ENCODE data around the gene RNF114.
"Not testable (repeated sequence)": the region's sequence is repeated elsewhere in the genome, so short reads cannot be mapped to it uniquely, and the experiment has no call there.

Gene RNF114

DNA sequence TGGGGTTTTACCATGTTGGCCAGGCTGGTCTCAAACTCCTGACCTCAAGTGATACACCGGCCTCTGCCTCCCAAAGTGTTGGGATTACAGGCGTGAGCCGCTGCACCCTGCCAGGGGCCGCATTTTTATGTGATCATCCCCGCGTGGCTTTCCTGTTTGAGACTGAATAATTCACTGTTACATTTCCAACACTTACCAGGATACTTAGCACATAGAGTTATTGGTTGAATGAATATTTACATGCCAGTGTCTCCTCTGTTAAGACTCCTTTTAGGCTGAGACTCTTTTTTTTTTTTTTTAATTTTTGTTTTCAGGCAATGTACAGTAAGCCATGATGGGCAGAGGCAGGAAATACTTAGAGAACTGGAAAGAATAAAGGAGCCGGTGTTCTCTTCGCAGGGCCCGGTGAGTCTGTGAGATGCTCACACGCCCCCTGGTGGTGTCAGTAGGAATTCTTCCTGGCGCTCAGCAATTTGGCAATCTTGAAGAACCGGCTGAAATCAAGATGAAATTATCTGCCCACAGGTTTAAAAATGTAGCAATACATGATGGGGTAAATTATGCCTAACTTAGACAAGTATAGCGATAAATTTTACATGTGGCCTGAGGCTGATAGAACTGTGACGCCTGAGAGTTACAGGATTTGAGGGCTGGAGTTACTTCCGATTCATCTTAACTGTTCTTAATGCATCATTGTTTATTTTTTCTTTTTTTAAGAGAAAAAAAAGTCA is 7.6 kb upstream of the RNF114 start:
- peak; percentile 89 for DNase-seq (ENCODE audit: low spot score)

DNA sequence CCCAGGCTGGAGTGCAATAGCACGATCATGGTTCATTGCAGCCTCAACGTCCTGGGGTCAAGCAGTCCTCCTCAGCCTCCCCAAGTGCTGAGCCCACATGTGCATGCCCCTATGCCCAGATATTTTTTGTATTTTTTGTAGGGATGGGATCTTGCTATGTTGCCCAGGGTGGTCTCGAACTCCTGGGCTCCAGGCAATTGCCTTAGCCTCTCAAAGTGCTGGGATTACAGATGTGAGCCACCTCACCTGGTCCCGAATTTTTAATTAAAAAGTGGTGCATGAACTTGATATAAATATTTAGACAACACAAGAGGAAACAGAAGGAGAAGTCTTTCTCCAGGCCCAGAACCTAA is 7.1 kb upstream of the RNF114 start:
- DNase-seq (ENCODE audit: low spot score): no peak

DNA sequence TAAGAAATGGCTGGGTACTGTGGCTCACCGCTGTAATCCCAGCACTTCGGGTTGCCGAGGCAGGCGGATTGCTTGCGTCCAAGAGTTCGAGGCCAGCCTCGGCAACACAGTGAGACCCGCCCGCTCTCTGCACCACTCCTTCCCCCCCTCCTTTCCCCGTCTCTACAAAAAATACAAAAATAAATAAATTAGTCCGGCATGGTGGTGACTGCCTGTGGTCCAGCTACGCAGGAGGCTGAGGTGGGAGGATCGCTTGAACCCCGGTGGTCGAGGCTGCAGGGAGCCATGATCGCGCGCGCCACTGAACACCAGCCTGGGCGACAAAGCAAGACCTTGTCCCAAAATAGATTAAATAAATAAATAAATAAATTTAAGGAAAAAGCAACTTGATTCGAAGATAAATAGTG is 448 bp upstream of the RNF114 start:
- DNase-seq (ENCODE audit: low spot score): no peak

DNA sequence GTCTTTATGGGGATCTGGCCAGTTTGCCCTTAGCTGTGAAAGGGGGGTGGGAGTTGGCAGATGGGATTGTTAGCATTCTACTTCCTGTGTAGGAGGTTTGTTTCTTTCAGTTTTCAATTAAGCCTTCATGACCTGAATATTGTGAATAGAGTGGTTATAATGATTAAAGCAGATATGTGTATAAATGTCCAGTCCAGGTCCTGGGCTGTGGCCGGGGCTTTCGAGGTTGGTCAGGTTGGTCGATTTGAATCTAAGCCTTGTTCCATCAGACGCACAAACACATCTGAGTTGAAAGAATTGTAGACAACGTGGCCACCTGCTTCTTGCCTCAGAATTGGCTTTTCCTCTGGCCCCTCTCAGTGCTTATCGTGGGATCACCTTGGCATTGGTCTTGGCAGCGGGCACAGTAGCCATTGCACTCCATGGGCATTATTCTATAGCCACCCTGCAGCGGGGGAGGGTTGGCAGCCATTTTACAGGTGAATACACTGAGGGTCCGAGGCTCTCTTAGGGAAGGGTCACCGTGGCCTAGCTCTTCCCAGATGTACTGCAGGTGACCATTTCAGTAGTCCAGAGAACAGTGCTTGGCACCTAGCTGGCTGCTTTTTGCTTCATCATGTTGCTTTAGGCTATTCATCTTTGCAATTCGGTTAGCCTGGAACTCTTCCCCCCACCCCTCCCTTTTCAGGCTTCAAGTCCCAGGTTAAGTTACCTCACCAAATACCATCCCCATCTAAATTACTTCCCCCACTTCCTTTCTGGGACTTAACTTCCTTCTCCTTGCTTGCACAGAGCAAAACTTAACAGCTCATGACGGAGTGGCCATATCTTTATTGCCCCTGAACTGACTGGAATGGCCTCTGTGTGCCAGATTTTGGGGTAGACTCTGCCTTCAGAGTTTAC is 1.1 kb downstream of the RNF114 start:
- peak; percentile 19 for DNase-seq (ENCODE audit: low spot score)

DNA sequence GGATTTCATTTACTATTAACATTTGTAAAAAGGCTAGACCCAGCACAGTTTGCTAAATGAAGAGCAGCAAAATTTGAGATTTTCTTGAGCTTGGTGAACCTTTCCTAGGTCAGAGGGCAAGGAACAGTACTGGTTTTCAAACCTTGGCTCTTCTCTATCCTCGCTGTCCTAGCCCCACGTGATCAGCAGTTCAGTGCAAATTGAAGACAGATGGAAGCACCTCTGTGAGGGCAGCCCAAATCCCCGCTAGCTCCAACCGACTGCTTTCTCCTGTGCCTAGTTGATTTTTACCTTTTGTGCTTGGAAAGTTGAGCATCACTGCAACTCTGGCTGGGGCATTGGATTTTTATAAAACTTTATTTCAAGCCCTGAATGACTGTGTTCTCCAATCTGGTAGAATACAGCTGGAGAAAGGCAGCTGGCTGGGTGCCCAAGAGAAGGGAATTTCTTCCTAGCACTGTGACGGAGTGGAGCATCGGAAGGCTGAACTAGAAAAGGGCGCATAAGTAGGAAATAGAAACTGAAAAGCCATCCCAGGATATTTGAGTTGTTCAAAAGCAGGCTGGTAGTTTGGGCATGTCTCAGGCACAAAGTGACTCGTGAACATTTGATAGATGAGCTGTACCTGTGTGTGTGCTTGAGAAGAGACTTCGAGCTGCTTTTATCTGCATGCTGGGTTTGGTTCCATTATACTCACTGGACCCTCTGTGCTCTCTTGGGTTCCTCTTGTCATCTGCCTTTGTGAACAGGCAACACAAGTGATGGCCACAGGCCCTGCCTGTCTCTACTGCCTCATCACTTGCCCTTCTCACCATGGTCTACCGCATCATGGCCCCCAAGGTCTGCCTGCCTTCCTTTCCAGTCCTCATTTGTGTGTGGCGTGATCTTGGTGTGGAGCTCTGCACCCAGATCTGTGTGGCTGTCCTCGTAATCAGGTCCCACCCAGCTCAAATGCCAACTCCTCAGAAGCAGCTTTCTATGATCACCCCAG is 2.3 kb downstream of the RNF114 start:
- peak; percentile 52 for DNase-seq (ENCODE audit: low spot score)

DNA sequence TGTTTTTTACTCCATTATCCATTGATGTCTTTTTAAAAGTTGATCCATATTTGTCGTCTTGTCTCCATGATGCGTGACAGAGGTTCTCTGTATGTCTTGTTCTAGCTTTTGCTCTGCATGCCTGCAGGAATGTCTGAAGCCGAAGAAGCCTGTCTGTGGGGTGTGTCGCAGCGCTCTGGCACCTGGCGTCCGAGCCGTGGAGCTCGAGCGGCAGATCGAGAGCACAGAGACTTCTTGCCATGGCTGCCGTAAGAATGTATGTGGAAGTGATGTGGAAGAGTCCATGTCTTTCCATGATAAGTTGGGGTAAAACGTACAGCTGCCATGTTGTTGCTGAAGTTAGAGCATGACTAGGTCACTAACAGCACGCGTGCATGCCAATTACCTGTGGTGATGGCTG is 5.3 kb downstream of the RNF114 start:
- no peak for DNase-seq (ENCODE audit: low spot score)

DNA sequence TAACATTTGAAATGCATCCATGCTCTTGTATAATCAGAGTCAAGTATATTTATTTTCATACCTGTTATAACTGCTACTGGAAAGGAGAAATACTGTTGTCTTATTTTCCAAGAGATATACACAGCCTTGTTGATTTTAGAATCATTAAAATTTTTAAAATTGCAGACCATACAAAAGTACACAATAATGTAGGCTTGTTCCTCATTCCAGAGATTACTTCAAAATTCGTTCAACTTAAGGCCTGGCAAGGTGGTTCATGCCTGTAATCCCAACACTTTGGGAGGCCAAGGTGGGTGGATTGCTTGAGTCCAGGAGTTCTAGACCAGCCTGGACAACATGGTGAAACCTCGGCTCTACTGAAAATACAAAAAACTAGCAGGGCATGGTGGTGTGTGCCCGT is 6.1 kb downstream of the RNF114 start:
- DNase-seq (ENCODE audit: low spot score): no peak

DNA sequence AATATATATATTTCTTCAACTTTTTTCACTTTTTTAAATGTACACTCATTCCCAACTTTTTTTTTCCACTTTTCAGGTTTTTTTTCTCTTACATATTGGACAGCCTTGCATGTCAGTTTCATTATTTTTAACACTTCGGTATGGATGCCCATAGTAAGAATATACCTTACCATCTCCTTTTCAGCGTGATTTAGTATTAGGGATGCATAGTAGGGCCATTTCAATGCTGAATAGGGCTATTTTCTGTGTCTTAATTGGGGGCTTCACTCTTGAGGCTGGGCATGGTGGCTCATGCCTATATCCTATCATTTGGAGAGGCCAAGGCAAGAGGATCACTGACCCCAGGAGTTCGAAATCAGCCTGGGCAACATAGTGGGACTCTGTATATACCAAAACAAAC is 6.7 kb downstream of the RNF114 start:
- DNase-seq (ENCODE audit: low spot score): no peak

DNA sequence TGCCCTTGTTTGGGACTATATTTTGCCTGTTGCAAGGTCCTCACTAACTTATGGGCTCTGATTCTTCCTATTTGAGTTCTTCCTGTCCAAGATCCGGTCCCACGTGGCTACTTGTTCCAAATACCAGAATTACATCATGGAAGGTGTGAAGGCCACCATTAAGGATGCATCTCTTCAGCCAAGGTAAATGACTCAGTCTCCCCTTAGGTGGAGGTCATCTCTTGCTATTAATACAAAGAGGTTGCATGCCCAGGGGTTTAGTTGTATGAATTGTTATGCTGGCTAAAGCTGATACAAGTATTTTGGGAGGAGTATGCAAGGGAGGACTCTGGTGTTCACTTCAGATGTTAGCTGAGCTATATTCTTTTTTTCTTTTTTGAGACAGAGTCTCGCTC is 9.1 kb downstream of the RNF114 start:
- DNase-seq (ENCODE audit: low spot score): no peak

DNA sequence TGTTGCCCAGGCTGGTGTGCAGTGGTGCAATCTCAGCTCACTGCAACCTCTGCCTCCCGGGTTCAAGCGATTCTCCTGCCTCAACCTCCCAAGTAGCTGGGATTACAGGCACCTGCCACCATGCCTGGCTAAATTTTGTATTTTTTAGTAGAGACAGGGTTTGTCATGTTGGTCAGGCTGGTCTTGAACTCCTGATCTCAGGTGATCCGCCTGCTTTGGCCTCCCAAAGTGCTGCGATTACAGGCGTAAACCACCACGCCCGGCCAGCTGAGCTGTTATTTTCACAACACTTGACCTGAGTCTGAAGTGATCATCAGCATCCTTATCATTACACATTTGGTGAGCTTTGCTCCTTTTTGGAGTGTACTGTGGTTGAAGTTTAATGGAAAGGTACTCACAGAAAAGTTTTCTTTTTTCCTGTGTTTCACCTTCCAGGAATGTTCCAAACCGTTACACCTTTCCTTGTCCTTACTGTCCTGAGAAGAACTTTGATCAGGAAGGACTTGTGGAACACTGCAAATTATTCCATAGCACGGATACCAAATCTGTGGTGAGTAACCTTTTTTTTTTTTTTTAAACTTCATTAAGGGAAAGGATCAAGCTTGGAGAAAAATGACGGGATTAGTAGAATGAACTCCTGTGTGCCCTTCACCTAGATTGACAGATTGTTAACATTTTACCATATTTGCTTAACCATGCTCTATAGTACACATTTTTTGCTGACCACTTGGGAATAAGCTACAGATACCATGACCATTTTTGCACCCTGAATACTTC is 9.7 kb downstream of the RNF114 start:
- no peak for DNase-seq (ENCODE audit: low spot score)

DNA sequence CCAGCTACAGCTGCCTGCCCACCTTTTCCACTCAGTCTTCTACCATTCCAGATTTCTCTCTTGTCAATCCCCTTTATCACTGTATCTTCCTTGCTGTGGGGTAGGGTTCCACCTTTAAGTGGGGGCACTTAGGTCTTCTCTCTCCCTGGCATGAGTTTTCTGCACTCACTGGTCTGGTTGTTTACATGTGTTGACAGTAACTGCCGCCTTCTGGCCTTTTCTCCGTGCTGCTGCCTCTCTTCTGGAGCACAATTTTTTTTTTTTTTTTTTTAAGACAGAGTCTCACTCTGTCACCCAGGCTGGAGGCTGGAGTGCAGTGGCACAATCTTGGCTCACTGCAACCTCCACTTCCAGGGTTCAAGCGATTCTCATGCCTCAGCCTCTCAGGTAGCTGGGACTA is 12.0 kb downstream of the RNF114 start:
- no peak for DNase-seq (ENCODE audit: low spot score)

DNA sequence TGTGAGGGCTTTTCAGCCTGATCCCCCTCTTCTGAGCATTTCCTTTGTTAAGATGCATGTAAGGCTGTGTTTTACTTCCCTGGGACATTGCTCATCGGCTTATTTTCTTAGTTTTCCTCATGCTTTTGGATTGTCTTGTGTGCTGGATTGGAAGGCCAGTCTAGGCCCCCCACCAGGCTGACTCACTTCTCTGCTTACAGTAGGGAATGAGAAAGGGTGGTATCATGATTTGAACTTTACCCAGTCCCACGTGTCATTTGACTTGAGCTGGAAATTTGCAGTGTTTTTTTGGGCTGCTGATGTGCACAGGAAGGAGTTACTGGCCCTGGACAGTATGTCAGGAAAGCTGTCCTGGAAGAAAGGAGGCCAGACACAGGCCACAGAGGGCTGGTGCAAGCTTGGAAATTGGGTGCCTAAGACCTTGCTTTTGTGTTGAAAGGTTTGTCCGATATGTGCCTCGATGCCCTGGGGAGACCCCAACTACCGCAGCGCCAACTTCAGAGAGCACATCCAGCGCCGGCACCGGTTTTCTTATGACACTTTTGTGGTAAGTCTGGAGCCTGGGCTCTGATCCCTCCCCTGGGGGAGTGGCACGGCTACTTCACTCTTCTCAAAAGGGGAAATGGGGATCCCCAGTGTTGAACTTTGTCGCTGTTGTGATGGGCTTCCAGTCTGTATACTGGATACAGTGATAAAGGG is 12.8 kb downstream of the RNF114 start:
- peak; percentile 71 for DNase-seq (ENCODE audit: low spot score)

DNA sequence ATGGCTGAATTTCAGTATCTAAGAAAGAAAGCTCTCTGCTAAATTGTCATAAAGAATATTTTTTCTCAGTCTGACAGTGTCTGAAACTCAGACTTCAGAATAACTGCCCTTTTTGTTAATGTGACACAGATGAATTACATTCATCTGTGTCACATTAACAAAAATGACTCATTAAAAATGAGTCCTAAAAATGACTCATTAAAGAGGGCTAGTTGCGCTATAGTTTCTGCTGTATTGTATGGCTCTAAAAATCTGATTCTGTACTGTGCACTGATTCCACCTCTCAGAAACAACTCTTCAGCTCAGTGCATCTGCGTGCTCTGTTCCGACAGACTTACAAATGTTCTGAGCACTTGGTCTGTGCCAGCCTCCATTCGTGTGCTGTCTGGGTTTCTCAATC is 15.0 kb downstream of the RNF114 start:
- DNase-seq (ENCODE audit: low spot score): peak; percentile 52

DNA sequence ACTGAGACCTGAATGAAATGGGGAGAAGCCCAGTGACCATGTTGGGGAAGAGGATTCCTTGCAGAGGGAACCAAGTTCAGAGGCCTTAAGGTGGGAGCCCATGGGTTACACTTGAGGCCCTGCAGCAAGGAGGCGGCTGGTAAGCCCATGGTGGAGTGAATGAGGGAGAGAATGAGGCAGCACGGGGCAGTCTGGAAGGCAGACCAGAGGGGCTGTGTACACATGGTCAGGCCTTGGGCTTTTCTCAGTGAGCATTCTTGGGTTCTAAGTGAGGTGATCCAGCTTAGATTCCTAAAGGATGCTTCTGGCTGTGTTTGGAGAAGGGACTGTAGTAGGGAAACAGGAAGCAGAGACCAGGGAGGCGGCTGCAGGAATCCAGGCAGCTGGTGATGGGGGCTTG is 19.0 kb downstream of the RNF114 start:
- DNase-seq (ENCODE audit: low spot score): no peak

DNA sequence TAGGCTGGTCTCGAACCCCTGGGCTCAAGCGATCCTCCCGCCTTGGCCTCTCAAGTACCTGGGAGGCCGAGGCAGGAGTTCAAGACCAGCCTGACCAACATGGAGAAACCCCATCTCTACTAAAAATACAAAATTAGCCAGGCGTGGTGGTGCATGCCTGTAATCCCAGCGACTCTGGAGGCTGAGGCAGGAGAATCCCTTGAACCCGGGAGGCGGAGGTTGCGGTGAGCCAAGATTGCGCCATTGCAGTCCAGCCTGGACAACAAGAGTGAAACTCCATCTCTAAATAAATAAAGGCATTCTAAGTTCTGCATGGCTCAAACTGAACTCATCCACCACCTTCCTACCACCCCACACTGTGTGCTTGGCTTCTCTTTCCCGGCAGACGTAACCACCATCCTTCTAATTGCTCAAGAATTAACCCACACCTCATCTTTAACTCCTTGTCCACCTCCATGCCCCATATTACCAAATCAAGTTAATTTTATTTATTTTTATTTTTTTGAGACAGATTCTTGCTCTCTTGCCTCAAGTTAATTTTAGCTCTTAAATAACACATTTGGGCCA is 19.7 kb downstream of the RNF114 start:
- DNase-seq (ENCODE audit: low spot score): not testable (repeated sequence)

DNA sequence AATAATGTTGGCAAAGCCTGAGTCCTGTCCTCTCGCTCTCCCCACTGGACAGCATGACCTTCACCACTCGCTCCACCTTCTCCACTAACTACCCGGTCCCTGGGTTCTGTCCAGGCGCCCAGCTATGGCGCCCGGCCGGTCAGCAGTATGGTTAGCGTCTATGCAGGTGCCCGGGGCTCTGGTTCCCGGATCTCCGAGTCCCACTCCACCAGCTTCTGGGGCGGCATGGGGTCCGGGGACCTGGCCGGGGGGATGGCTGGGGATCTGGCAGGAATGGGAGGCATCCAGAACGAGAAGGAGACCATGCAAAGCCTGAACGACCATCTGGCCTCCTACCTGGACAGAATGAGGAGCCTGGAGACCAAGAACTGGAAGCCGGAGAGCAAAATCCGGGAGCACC is 20.5 kb downstream of the RNF114 start:
- no peak for DNase-seq (ENCODE audit: low spot score)

DNA sequence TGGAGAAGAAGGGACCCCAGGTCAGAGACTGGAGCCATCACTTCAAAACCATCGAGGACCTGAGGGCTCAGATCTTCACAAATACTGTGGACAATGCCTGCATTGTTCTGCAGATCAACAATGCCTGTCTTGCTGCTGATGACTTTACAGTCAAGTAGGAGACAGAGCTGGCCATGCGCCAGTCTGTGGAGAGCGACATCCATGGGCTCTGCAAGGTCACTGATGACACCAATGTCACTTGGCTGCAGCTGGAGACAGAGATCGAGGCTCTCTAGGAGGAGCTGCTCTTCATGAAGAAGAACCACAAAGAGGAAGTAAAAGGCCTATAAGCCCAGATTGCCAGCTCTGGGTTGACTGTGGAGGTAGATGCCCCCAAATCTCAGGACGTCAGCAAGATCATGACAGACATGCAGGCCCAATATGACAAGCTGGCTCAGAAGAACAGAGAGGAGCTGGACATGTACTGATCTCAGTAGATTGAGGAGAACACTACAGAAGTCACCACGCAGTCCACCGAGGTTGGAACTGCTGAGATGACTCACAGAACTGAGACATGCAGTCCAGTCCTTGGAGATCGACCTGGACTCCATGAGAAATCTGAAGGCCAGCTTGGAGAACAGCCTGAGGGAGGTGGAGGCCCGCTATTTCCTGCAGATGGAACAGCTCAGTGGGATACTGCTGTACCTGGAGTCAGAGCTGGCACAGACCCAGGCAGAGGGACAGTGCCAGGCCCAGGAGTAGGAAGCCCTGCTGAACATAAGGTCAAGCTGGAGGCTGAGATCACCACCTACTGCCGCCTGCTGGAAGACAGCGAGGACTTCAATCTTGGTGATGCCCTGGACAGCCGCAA is 21.1 kb downstream of the RNF114 start:
- DNase-seq (ENCODE audit: low spot score): not testable (repeated sequence)

DNA sequence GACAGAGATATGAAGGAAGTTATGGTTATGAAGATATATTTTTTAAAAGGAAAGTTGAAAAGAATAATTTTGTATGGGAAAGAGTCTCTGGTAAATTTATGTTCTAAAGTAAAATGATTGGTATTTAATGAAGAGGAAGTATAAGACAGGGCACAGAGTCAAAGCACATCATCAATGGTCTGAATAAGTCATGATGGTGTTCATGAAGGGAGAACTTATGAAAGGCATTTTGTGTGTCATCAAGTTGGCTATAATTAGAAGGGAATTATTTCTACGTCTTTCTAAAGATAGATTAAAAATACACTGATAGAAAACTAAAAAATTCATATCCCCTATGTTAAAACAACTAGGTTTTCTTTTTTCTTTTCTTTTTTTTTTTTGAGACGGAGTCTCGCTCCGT is 25.2 kb downstream of the RNF114 start:
- DNase-seq (ENCODE audit: low spot score): peak; percentile 31

DNA sequence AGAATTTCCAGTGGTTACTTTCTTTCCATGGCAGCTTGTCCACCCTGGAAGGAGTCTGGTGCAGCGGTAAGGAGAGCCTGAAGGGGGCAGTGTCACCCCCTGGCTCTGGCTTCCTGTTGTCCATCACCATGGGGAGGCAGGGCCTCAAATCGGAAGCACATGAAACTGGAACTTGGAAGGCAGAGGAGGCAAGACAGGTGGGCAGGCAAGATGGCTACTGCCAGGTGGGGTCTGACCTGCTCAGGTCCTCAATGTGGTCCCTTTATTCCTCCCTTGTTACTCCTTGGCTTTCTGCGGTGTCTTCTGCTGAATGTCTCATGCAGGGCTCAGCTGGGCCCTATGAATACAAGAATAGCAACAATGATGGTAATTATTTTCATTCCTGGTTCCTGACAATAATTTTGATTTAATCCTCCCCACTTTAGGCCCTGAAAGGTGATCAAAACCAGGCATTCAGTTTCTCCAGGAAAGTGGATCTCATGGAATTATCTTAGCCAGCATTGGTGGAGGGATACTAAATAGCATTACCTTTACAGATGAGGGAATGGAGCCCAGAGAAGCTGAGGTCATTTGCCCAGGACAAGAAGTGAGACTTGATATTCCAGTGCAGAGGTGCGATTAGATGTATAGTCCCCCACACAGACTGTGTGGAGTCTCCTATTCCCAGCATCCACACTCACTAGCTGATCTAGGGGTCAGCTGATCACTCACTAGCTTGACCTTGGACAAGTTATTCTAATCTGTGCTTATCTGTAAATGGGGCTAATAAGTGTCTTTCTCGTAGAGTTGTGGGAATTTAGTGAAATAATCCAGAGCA is 29.0 kb downstream of the RNF114 start:
- no peak for DNase-seq (ENCODE audit: low spot score)
